HL-60 (cell line): ENCODE data around the gene RERG.

Experiments used
- DNase-seq, 2 experiments: peaks; one replicate each; pipeline ENCODE4 v3.0.0-alpha.2; 2010 to 2020; ENCODE audit warnings: low read depth in 1 of 2, low spot score in 1 of 2
- H3K27ac ChIP-seq: fragments of 250-450 bp; sonication (Bioruptor Pico); replicated peaks from 2 replicates; pipeline ENCODE4 v1.5.1; 2020; ENCODE audit warnings: mild to moderate bottlenecking, moderate library complexity
- H3K27me3 ChIP-seq: fragments of 250-450 bp; sonication (Bioruptor Pico); 2 replicates; pipeline ENCODE4 v1.5.1; 2021; ENCODE audit warnings: mild to moderate bottlenecking, moderate library complexity; ENCODE audit not compliant: insufficient read depth, poor library complexity, severe bottlenecking
- H3K4me3 ChIP-seq: replicated peaks from 2 replicates; pipeline ENCODE4 v1.5.1; 2011; ENCODE audit warnings: mild to moderate bottlenecking, control low read depth, low read length; ENCODE audit not compliant: insufficient read depth
- CTCF ChIP-seq: IDR thresholded peaks from one replicate; pipeline ENCODE4 v1.5.1; 2011; ENCODE audit warnings: low read length, control low read depth, inconsistent platforms; ENCODE audit not compliant: insufficient read depth
- GABPA ChIP-seq: IDR thresholded peaks from 2 replicates; pipeline ENCODE4 v1.6.1; 2012; ENCODE audit warnings: low read depth
- POLR2AphosphoS5 ChIP-seq: IDR thresholded peaks from 2 replicates; pipeline ENCODE4 v1.6.1; 2012; ENCODE audit warnings: low read depth
- REST ChIP-seq: IDR thresholded peaks from 2 replicates; pipeline ENCODE4 v1.6.1; 2012; ENCODE audit warnings: low read depth; ENCODE audit not compliant: insufficient replicate concordance
- SPI1 ChIP-seq: IDR thresholded peaks from 2 replicates; pipeline ENCODE4 v1.6.1; 2012; ENCODE audit warnings: low read depth, mild to moderate bottlenecking, borderline replicate concordance

The RERG gene

GRCh38 chr12:15253990-15254389, 32.8 kb upstream of the RERG start:
- peaks cover 22% of the 10 kb centered on the region for H3K27me3 ChIP-seq
- H3K4me3 ChIP-seq = no peak overlapping the region
- TF ChIP-seq CTCF (no peak), POLR2AphosphoS5 (no peak), SPI1 (no peak), GABPA (no peak), REST (no peak)
- no peak for DNase-seq
- H3K27ac ChIP-seq = no peak overlapping the region

- no peak for DNase-seq
- no peak overlapping the region for H3K4me3 ChIP-seq
- TF ChIP-seq POLR2AphosphoS5 = no peak
- H3K27ac ChIP-seq = no peak overlapping the region
- peaks cover 14% of the 10 kb centered on the region for H3K27me3 ChIP-seq
Observed at GRCh38 chr12:15244926-15245325, 23.7 kb upstream of the RERG start.

GRCh38 chr12:15244341-15244740, 23.1 kb upstream of the RERG start:
- Histone ChIP-seq H3K27me3 (peaks cover 14% of the 10 kb centered on the region), H3K27ac (no peak overlapping the region)

More at GRCh38 chr12:15244341-15244740, 23.1 kb upstream of the RERG start:
- no peak for TF ChIP-seq CTCF
- TF ChIP-seq GABPA = no peak
- no peak for TF ChIP-seq POLR2AphosphoS5
- no peak for TF ChIP-seq SPI1
- TF ChIP-seq REST = no peak
- no peak for DNase-seq
- no peak overlapping the region for H3K4me3 ChIP-seq
